Neural cell (in vitro differentiated cells): ENCODE results near the gene OSBPL2.

Source experiments
- EZH2 ChIP-seq: fragments of 200-600, 300-800 bp; shearing (Covaris generic), sonication (generic); IDR thresholded peaks from 2 replicates; pipeline ENCODE4 v1.6.1; 2014; ENCODE audit warnings: antibody characterized with exemption, low read length, borderline replicate concordance, mild to moderate bottlenecking; ENCODE audit not compliant: insufficient read depth, poor library complexity, severe bottlenecking
- POLR2AphosphoS5 ChIP-seq: IDR thresholded peaks from 2 replicates; pipeline ENCODE4 v1.6.1; 2012
- RAD21 ChIP-seq: fragments of 450-650 bp; conservative IDR thresholded peaks from 2 replicates; pipeline ENCODE4 v1.6.1; 2014; ENCODE audit warnings: antibody characterized with exemption, mild to moderate bottlenecking, moderate library complexity
- SMC3 ChIP-seq: fragments of 450-650 bp; conservative IDR thresholded peaks from 2 replicates; pipeline ENCODE4 v1.6.1; 2014; ENCODE audit warnings: antibody characterized with exemption, mild to moderate bottlenecking, moderate library complexity; ENCODE audit not compliant: poor library complexity
- TAF1 ChIP-seq: IDR thresholded peaks from 2 replicates; pipeline ENCODE4 v1.6.1; 2012; ENCODE audit warnings: low read depth
- TF ChIP-seq, protein P1 (sequence below): fragments of 450-650 bp; IDR thresholded peaks from 2 replicates; pipeline ENCODE4 v1.5.1; 2014; ENCODE audit warnings: antibody characterized with exemption, mild to moderate bottlenecking, moderate library complexity; ENCODE audit not compliant: poor library complexity, severe bottlenecking

GRCh38 chr20:62300319-62300718 is 62.0 kb downstream of the OSBPL2 start:
- TF ChIP-seq POLR2AphosphoS5: no peak
- TF ChIP-seq, protein P1, sequence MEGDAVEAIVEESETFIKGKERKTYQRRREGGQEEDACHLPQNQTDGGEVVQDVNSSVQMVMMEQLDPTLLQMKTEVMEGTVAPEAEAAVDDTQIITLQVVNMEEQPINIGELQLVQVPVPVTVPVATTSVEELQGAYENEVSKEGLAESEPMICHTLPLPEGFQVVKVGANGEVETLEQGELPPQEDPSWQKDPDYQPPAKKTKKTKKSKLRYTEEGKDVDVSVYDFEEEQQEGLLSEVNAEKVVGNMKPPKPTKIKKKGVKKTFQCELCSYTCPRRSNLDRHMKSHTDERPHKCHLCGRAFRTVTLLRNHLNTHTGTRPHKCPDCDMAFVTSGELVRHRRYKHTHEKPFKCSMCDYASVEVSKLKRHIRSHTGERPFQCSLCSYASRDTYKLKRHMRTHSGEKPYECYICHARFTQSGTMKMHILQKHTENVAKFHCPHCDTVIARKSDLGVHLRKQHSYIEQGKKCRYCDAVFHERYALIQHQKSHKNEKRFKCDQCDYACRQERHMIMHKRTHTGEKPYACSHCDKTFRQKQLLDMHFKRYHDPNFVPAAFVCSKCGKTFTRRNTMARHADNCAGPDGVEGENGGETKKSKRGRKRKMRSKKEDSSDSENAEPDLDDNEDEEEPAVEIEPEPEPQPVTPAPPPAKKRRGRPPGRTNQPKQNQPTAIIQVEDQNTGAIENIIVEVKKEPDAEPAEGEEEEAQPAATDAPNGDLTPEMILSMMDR: no peak
- no peak for TF ChIP-seq SMC3
- no peak for TF ChIP-seq EZH2
- TF ChIP-seq RAD21: no peak
- no peak for TF ChIP-seq TAF1
